Loucy (cell line): ENCODE measurements around the gene HYOU1.

ENCODE experiments used
- H2AFZ ChIP-seq: fragments of 200-600 bp; sonication (generic); 2 replicates; pipeline ENCODE4 v1.6.0; 2016; ENCODE audit warnings: antibody characterized with exemption, mild to moderate bottlenecking, low read length, moderate library complexity
- H3F3A ChIP-seq: fragments of 200-600 bp; 2 replicates; pipeline ENCODE4 v1.6.0; 2016; ENCODE audit warnings: antibody characterized with exemption, low read depth, mild to moderate bottlenecking
- H3K27me3 ChIP-seq: fragments of 200-600 bp; sonication (generic); 2 replicates; pipeline ENCODE4 v1.6.1; 2014; ENCODE audit warnings: low read length, mild to moderate bottlenecking; ENCODE audit not compliant: insufficient read depth, poor library complexity, severe bottlenecking
- H3K36me3 ChIP-seq: fragments of 200-600 bp; sonication (generic); 2 replicates; pipeline ENCODE4 v1.6.1; 2016; ENCODE audit warnings: low read length; ENCODE audit not compliant: insufficient read depth
- H3K4me1 ChIP-seq: fragments of 200-600 bp; sonication (generic); 2 replicates; pipeline ENCODE4 v1.5.1; 2014; ENCODE audit warnings: low read length, mild to moderate bottlenecking; ENCODE audit not compliant: insufficient read depth, poor library complexity, severe bottlenecking
- H3K4me2 ChIP-seq: fragments of 200-600 bp; sonication (generic); 2 replicates; pipeline ENCODE4 v1.6.0; 2014; ENCODE audit warnings: antibody characterized with exemption, low read length, low read depth, mild to moderate bottlenecking; ENCODE audit not compliant: poor library complexity, severe bottlenecking
- H3K4me3 ChIP-seq: fragments of 200-600 bp; sonication (generic); 2 replicates; pipeline ENCODE4 v1.5.1; 2014; ENCODE audit warnings: low read length, mild to moderate bottlenecking, mixed read lengths; ENCODE audit not compliant: poor library complexity, severe bottlenecking
- H3K79me2 ChIP-seq: fragments of 200-600 bp; sonication (generic); 2 replicates; pipeline ENCODE4 v1.6.1; 2014; ENCODE audit warnings: low read length; ENCODE audit not compliant: insufficient read depth
- H3K9ac ChIP-seq: fragments of 200-600 bp; sonication (generic); 2 replicates; pipeline ENCODE4 v1.6.0; 2014; ENCODE audit warnings: mild to moderate bottlenecking, low read depth, low read length, moderate library complexity; ENCODE audit not compliant: poor library complexity, severe bottlenecking
- H3K9me2 ChIP-seq: fragments of 200-600 bp; sonication (generic); replicated peaks from 2 replicates; pipeline ENCODE4 v1.6.1; 2016; ENCODE audit warnings: low read depth, low read length, mixed read lengths
- H3K9me3 ChIP-seq: fragments of 200-600 bp; sonication (generic); 2 replicates; pipeline ENCODE4 v1.6.1; 2014; ENCODE audit warnings: mild to moderate bottlenecking, antibody characterized with exemption, low read length, low read depth; ENCODE audit not compliant: insufficient read depth
- H4K20me1 ChIP-seq: fragments of 200-600 bp; sonication (generic); 2 replicates; pipeline ENCODE4 v1.6.0; 2014; ENCODE audit warnings: antibody characterized with exemption, low read length, mild to moderate bottlenecking; ENCODE audit not compliant: insufficient read depth, poor library complexity, severe bottlenecking
- EZH2phosphoT487 ChIP-seq: fragments of 200-600 bp; IDR thresholded peaks from 2 replicates; pipeline ENCODE4 v1.6.1; 2018; ENCODE audit warnings: antibody characterized with exemption, mild to moderate bottlenecking, moderate library complexity, borderline replicate concordance
- TF ChIP-seq, protein P1 (sequence below): fragments of 200-600 bp; sonication (generic); conservative IDR thresholded peaks from 2 replicates; pipeline ENCODE4 v1.5.1; 2014; ENCODE audit warnings: mild to moderate bottlenecking, antibody characterized with exemption, low read length

HYOU1 gene

DNA sequence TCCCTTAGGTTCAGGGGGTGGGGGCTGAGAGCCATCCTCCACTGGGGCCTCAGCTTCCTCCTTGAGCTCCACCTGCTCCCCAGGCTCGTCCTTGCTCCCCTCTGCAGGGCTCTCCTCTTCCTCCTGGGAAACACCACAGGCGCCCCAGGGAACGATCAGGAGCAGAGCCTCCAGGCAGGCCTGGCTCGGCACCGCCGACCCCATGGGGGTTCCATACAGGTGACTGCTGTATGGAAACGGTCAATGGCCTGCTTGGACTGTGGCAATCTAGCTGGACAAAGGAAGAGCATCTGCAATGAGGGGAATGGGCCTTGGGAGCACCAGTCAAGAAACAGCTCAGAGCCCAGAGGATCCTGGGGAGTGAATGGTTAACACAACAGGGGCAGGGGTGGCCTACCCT, 7.9 kb downstream of the HYOU1 start:
- Histone ChIP-seq H4K20me1 (peaks cover 7% of the 10 kb centered on the region), H3K27me3 (no peaks in the 10 kb centered on the region), H3K9ac (no peak overlapping the region), H2AFZ (no peak overlapping the region), H3K79me2 (peaks cover 25% of the 10 kb centered on the region), H3K9me3 (no peaks in the 10 kb centered on the region), H3K36me3 (peaks cover 96% of the 10 kb centered on the region), H3K9me2 (no peaks in the 10 kb centered on the region), H3F3A (no peaks in the 10 kb centered on the region), H3K4me3 (no peak overlapping the region), H3K4me1 (peaks cover 2% of the 10 kb centered on the region), H3K4me2 (no peak overlapping the region)
- no peak for TF ChIP-seq EZH2phosphoT487
- TF ChIP-seq, protein P1, sequence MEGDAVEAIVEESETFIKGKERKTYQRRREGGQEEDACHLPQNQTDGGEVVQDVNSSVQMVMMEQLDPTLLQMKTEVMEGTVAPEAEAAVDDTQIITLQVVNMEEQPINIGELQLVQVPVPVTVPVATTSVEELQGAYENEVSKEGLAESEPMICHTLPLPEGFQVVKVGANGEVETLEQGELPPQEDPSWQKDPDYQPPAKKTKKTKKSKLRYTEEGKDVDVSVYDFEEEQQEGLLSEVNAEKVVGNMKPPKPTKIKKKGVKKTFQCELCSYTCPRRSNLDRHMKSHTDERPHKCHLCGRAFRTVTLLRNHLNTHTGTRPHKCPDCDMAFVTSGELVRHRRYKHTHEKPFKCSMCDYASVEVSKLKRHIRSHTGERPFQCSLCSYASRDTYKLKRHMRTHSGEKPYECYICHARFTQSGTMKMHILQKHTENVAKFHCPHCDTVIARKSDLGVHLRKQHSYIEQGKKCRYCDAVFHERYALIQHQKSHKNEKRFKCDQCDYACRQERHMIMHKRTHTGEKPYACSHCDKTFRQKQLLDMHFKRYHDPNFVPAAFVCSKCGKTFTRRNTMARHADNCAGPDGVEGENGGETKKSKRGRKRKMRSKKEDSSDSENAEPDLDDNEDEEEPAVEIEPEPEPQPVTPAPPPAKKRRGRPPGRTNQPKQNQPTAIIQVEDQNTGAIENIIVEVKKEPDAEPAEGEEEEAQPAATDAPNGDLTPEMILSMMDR: no peak

DNA sequence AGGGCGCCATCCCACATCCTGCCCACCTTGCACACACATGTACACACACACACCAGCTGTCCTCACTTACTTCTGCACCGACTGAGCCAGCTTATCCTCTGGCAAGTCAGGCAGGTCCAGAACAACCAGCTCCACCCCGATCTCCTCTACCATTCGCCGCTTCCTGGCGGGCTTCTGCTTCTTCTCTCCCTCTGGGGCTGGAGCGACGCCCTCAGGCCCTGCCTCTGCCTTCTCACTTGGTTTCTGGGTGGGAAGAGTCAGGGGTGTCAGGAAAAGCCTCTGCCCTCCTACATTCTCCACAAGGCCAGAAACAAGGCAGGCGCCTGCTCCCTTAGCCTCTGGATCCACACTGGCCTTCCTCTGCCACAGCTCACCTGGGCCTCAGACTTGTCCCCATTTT, 8.4 kb downstream of the HYOU1 start:
- peaks cover 3% of the 10 kb centered on the region for H4K20me1 ChIP-seq
- H3K4me2 ChIP-seq: no peak overlapping the region
- H3K27me3 ChIP-seq: no peaks in the 10 kb centered on the region
- no peak for TF ChIP-seq EZH2phosphoT487
- TF ChIP-seq, protein P1: no peak
- no peak overlapping the region for H3K9ac ChIP-seq
- no peak overlapping the region for H2AFZ ChIP-seq
- H3K79me2 ChIP-seq: peaks cover 21% of the 10 kb centered on the region
- no peaks in the 10 kb centered on the region for H3F3A ChIP-seq
- peaks cover 92% of the 10 kb centered on the region for H3K36me3 ChIP-seq
- H3K4me1 ChIP-seq: no peaks in the 10 kb centered on the region
- no peaks in the 10 kb centered on the region for H3K9me3 ChIP-seq
- no peak overlapping the region for H3K4me3 ChIP-seq
- no peaks in the 10 kb centered on the region for H3K9me2 ChIP-seq

DNA sequence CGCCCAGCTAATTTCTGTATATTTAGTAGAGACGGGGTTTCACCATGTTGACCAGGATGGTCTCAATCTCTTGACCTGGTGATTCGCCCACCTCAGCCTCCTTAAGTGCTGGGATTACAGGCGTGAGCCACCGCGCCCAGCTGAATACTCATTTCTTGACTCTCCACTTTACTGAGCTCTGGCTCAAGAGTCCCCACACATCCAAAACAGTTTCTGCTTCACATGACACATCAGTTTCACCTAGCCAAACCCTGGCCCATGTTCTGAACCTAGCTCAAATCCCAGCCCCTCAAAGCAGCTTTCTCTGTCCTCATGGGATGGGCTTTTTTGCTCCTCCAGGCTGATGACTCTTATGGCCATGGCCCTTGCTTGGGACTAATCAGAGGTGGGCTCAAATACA, 9.8 kb downstream of the HYOU1 start:
- Histone ChIP-seq H3F3A (no peaks in the 10 kb centered on the region), H3K4me3 (no peak overlapping the region), H4K20me1 (peaks cover 3% of the 10 kb centered on the region), H3K27me3 (no peaks in the 10 kb centered on the region), H3K4me2 (no peak overlapping the region), H3K4me1 (no peaks in the 10 kb centered on the region), H2AFZ (no peak overlapping the region), H3K79me2 (peaks cover 8% of the 10 kb centered on the region; the same call in 1 of the 2 replicates), H3K9ac (no peak overlapping the region), H3K9me3 (no peaks in the 10 kb centered on the region), H3K9me2 (no peaks in the 10 kb centered on the region), H3K36me3 (peaks cover 77% of the 10 kb centered on the region)
- TF ChIP-seq EZH2phosphoT487: no peak
- TF ChIP-seq, protein P1: no peak
